C4-2B (cell line): ENCODE measurements around the gene HDAC10.

ENCODE experiments used
- ZFX ChIP-seq: fragments of 450-650 bp; IDR thresholded peaks from 2 replicates; pipeline ENCODE4 v1.6.1; 2017
- TF ChIP-seq, protein P1 (sequence below): fragments of 450-650 bp; conservative IDR thresholded peaks from 2 replicates; pipeline ENCODE4 v1.5.1; 2017; ENCODE audit warnings: mild to moderate bottlenecking

GRCh38 chr22:50250555-50251476 lies at the start of gene HDAC10:
- TF ChIP-seq, protein P1, sequence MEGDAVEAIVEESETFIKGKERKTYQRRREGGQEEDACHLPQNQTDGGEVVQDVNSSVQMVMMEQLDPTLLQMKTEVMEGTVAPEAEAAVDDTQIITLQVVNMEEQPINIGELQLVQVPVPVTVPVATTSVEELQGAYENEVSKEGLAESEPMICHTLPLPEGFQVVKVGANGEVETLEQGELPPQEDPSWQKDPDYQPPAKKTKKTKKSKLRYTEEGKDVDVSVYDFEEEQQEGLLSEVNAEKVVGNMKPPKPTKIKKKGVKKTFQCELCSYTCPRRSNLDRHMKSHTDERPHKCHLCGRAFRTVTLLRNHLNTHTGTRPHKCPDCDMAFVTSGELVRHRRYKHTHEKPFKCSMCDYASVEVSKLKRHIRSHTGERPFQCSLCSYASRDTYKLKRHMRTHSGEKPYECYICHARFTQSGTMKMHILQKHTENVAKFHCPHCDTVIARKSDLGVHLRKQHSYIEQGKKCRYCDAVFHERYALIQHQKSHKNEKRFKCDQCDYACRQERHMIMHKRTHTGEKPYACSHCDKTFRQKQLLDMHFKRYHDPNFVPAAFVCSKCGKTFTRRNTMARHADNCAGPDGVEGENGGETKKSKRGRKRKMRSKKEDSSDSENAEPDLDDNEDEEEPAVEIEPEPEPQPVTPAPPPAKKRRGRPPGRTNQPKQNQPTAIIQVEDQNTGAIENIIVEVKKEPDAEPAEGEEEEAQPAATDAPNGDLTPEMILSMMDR = no peak
- TF ChIP-seq ZFX = peak; percentile 76; the same call in 1 of the 2 replicates
